HG03571 (cell line): ENCODE results near the gene EPHA4.

ENCODE experiments used
- ATAC-seq: cut with Tn5 transposase; IDR thresholded peaks from one replicate; pipeline ENCODE4 v1.9.1; 2021; ENCODE audit not compliant: unreplicated experiment

The EPHA4 gene

DNA sequence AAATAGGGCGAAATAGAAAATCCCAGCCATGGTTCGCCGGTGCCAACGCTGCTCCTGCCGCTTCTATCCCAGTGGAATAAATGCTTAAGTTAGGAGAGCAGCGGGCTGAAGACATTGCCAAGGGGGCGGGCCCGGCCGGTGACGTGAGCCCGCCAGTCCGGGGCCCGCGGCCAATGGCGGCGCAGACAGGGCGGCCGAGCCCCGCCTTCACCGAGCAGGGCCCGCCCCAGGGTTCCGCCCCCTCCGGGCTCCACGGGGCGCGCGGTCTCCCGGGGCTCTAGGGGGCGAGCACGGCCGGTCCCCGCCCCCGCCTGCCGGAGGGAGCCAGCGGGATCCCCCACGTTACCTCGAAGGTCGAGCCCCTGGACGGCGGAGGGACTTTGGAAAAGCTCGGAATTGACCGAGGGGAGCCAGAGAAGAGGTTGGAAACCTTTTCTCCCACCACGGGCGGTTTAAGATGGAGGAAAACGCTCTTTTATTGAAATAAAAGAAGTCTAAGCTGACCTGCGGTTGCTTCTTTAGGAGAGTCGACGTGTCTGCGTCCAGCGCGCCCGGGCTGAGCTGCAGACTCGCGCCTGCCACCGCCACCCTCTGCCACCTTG lies at the start of gene EPHA4:
Gene EPHA4 (minus strand): TSS at position 86 of the 602 bp plus-strand sequence. CDS start 56 bp downstream, at position 30.
- peak; percentile 92 for ATAC-seq

DNA sequence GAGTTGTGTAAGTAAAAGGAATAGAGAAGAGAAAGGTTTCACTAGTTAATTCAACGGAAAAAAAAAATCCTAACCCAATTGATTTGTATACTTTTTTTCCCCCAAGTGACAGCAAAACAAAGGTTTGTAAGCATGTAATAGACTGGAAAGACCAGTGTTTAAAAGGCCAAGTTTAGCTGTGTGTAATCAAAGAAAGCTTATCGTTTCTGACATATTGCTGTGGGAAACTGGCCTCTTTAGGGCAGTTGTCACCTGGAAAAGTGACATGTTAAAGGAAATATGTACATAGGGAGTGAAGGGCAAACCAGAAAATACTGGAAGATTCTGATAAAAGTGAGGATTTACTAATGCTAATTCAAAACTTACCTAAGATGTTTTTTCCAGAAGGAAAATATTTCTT lies 45.9 kb upstream of the EPHA4 start:
- no peak for ATAC-seq

DNA sequence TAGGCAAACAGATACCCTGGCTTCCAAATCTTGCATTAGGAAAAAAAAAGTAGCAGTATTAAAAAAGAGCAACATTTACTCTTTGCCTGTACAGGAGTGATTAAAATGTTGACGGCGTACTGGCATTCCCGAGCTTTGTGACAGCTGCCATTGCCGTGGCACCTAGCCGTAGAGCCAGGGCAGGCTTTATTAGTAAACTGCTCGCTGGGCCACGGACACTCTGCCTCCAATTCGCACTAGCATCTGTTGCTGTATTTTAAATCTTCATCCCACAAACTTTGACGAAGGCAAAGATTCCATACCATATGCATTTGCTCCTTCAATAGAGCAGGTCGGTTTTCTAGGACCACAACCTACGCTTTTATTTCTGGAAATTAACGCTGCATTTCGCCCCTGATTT lies 44.5 kb upstream of the EPHA4 start:
- ATAC-seq = no peak

DNA sequence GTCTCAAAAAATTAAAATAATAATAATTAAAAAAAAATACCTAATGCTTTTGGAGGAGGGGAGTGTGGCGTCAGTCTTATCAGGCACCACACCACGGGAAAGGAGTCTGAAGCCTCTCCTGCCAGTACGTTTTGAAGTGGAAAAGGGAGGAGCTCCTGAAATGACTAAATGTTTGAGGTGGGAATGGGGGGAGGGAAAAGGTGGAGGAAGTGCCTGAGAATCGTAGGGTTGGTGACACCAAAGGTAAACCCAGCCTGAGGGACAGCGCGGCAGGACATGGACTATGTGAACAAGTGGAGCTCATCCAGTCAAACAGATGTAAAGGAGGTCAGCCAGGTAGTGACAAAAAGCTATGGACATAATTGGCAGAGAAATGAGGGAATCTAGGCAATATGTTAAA lies 42.2 kb upstream of the EPHA4 start:
- no peak for ATAC-seq

DNA sequence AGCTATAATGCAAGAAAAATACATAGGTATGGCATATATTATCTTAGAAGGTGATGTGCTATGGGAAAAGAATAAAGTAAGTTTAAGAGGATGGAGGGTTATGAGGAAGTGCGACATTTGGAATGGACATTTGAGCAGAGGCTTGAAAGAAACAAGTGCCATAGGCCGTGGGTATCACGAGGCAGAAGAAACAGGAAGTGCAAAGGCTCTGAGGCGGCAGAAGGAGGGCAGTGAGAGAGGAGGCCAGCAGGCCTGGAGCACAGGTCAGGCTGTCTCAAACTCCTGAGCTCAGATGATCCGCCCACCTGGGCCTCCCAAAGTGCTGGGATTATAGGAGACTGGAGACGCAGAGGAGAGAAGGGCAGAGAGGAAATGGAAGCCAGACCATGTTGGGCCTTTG lies 40.7 kb upstream of the EPHA4 start:
- ATAC-seq = no peak

DNA sequence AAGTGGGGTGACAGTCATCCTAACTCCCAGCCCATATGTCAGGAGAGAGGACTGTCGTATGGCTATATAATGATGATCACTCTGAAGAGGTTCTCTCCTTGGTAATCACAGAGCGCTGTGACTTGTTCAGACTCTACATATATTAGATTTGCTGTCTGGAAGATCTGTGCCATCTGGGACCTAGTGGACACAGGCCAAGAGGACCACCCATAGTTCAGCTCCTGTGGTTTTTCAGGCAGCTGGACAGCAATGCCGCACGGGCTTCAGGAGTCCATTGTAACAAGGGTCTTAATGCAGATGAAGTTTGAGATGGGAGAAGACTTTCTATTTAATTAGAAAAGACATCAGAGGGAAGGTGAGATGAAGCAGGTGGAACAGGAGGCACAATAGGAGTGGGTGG lies 40.1 kb upstream of the EPHA4 start:
- no peak for ATAC-seq

DNA sequence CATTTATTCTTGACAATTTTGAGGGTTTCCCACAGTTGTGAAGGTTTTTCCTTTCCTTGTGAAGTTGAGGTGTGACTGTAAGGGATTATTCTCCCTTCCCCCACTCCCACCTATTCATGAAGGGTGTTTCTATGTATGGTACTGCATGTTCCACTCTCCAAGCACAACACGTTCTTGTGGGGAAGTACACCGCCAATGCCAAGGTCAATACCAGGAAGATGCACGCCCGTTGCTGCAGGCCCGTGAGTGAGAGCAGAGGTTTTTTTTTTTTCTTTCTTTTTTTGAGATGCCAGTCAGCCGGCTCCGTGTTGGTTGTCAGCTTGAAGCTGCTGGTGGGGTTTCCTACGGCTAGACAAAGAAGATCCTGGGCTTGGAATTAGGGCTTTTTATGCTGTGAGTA lies 38.6 kb upstream of the EPHA4 start:
- no peak for ATAC-seq

DNA sequence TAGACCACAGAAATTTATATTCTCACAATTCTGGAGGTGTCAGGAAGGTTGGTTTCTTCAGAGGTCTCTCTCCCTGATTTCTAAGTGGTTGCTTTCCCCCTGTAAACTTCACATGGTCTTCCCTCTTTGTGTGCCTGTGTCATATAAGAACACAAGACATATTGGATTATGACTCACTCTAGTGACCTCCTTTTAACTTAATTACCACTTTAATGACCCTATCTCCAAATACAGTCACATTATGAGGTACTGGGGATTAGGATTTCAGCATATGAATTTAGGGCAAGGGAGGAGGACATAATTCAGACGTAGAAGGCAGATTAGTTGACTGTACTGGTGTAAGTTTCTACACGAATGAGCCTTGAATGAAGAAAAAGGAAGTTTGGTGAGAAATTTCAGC lies 38.2 kb upstream of the EPHA4 start:
- no peak for ATAC-seq

DNA sequence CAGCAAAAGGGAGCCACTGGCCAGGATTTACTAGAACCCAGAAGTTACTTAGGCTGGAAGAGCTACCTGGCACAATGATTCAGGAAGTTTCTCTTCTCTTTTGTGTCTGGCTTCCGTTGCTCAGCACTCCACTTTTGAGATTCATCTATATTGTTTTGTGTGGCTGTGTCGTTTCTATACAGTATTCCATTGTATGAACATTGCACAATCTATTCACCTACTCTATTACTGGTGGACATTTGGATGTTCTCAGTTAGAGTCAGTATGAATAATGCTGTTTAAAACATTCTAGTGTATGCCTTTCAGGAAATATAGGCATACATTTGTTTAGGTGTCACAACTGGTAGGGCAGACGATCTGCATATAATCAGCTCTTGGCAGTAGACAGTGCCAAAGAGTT lies 36.3 kb upstream of the EPHA4 start:
- ATAC-seq = no peak

DNA sequence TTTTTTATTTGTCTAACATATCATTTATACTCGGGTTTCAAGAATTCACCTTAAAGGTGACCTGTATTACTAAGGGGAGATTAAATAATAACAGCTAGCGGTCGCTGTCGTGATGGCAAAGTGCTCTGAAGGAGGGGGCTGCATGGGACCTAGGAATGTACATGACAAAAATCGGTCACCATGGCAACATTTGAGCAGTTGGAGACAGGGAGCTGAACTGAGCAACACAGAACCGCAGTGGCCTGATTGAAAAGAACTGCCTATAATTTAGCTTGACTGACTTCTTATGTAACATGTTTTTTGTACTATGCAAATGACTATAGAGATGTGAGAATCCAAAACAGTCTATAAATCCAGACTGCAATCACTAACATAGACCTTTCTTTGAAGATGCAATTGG lies 34.3 kb upstream of the EPHA4 start:
- ATAC-seq = no peak

DNA sequence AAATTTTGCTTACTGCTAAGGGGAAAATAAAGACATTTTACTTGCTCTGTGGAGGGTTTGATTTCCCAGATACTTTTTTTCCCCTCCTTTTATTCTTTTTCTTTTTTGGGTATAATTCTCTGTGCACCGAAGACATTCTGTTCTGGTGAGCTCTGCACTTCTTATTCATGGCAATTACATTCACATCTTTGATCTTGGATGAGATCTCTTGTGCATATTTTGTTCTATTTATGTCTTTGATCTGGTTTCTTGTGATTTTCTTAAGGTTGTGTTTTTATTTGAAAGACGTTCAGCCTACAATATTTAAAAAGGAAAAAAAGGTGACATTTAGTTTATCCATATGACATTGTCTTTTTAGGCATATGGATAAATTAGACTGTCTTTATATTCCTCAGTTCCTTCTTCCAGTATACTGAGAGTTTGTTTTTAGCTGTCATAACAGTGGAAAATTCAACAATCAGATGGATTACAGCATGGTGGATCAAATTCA lies 33.7 kb upstream of the EPHA4 start:
- ATAC-seq = no peak

DNA sequence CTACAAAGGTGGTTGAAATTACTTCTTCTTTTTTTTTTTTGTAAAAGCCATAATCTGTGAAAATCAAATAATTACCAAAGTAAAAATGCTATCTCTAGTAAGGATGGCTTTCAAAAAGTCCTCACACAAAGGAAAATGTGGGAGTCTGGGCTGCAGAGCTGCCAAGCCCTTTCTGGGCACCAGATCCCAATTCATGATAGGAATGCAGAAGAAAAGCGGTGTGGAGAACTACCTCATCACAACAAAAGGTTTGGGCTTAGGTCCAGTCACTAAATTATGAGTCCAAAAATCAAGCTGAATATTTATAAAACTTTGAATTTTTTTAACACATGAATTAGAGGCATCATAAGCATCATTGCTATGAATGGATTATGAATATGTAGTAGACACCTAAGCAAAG lies 30.8 kb upstream of the EPHA4 start:
- no peak for ATAC-seq

DNA sequence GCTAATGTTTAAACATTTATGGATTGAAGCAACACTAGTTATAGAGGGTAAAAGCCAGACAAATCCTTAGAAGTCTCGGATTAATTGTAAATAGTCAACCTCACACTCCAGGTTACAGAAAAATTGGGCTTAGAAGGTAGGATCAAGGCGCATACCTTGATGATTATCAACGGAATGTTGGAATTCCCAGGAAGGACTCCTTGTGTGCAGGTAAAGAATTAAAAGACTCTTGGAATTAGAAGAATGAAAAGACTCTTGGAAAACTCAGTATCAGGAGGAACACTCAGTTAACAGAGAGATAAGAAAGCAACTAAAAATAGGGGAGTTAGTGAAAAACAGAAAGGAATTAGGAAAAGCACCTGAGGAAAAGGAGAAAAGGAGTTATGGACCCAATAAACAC lies 29.3 kb upstream of the EPHA4 start:
- ATAC-seq = no peak

DNA sequence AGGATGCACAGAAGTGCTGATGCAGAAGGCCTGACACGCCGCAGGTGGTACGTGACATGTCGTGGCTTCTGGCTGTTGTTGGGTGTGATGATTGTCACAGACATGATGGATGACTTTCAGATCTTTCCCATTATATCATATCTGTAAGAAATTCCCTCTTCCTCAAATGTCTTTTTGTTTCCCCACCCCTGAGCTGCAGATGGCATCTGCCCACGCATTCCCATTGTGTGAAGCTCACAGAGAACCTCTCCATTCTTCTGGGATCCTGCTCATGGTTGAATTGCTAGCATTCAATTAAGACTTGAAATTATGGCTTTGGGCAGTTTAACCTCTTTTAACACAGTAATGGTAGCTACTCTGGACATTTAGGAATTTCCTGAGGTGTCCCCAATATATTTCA lies 28.3 kb upstream of the EPHA4 start:
- no peak for ATAC-seq

DNA sequence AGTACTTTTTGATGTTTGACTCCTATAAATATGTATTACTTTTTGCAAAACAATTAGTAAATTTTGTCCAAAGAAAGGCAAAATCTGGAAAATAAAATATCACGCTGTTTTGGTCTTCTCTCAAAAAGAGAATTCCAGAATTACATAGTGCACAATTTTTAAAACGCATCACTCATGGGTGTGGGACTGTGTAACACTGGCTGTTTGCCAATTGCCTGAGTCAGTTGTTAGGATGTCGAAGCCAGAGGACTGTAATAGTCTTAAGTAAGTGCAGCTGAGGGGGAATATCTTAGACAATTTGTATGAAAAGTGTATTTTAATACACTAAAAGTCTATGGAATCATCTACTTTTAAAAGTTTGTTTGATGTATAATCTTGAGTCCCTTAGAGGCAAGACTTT lies 24.1 kb upstream of the EPHA4 start:
- no peak for ATAC-seq

DNA sequence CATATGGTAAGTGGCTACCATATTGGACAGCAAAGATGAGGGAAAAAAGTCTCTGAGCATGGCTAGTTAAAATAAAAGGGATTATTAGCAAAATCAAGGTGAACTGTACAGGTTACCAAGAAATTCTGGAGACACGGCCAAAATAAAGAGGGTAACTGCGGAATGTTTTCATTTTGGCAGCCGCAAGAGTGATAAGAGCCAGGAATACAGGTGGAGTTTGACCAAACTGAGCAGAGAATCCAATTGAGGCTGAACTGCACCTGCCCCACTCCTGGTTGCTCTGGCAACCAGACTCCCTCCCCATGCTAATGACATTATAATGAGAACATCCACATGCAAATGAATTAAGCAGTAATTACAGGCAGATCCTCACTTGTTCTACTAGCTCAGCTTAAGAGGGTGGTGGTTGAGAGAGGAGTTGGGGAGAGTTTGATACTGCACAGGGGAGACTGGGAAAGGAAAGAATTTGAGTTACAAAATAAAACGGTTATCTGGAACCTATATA lies 18.8 kb upstream of the EPHA4 start:
- no peak for ATAC-seq

DNA sequence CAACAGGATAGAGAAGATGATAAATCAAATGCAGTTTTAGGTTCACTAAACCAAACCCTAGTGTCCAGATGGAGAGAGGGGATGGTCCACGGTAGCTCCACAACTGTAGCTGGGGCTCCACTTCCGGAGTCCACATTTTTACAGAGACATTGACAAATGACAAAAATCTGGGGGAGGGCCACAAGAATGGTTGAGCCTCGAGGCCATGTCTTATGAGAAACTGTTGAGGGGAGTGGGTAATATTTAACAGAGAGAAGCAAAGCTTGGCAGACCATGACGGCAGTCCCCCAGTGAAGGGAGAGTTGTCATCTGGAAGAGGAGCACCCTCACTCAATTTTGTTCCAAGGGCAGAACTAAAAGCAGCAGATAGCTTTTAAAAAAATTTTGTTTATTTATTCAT lies 17.6 kb upstream of the EPHA4 start:
- ATAC-seq = no peak

DNA sequence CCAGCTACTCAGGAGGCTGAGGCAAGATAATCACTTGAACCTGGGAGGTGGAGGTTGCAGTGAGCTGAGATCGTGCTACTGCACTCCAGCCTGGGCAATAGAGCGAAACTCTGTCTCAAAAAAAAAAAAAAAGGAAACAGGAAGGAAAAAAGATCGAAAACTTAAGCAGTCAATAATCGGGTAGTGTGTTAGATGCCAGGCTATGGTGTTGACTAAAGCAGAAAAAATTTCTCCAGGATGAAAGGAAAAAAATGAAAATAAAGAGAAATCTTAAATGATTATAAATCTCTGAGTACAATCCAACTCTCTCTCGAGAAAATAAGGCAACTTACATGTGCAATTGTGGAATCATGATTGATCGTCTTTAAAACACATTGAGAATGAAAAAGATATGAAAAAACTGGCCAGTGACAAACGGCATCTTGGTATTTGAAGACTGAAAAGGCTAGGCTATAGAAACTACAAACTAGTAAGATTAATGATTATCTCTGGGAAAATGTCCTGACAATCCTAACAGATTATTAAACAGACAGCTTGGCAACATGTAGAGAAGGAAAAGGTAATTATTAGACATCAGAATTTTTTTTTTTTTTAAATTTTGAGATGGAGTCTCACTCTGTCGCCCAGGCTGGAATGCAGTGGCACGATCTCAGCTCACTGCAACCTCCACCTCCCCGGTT lies 16.3 kb upstream of the EPHA4 start:
- ATAC-seq = no peak

DNA sequence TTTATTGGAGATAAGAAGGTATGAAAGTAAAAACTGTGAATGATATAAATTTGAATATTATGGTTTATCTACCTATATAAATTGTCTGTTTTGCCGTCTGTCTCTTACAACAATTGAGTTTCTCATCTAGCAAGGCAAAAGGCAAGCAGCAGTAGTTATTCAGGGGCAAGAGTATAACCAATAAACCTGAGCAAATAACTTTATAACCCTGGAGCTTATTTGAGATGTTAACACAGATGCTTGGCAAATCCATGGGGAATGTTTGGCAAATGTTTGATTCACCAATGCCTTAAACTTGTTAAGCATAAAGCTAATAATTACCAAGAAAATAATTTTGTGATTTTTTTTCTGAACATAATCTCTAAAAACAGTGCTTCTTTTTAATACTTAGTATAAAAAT lies 9.9 kb upstream of the EPHA4 start:
- ATAC-seq = no peak

DNA sequence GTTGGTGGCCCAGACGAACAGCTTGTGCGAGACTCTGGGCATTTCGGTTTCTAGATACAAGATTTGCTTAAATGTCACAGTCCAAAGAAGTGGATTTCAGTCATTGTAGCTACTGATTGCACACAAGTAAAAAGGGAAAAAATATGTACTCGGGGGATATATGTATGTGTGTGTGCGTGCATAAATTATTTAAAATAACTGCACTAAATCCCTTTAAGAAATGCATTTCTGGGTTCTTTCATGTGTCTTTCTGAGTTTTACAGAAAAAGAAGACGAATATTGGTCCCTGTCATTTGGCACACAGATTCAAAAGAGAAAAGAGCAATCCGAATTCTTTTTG lies 2.1 kb upstream of the EPHA4 start:
- ATAC-seq = no peak

DNA sequence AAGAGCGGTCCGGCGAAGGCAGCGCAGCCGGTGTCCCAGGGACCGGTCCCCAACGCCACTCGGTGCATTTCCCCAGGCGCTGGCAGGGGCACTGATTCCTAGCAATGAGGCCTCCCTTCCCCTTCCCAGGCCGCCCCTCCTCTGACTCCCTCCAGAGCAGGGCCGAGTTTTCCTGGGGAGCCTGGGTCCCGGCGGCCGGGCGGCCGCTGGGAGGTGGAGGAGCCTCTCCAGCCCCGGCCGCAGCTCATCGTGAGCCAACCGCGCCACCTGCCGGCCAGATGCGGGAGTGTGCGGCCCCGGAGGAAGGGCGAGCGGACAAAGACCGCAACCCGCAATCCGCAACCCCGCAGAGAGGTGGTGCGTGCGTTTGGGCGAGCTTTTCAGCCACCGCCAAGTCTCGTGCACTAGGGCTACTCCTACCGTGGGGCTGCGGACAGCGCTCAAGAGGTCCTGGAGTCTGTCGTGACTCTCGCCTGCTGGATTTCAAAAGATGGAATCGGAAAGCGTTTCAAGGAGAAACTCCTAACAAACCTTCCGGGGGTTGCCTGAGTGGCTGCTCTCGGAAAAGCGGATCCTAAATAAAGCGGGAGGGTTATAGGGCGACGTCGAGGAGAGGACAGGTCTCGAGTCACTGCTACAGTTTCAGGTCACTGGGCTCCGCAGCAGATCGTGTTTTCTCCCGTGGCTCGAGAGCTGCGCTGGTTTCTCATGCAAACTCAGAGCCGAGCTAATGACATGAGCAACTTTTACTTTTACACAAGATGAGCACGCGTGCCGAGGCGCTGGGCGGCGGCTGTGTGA lies 1.5 kb upstream of the EPHA4 start:
- peak; percentile 66 for ATAC-seq

DNA sequence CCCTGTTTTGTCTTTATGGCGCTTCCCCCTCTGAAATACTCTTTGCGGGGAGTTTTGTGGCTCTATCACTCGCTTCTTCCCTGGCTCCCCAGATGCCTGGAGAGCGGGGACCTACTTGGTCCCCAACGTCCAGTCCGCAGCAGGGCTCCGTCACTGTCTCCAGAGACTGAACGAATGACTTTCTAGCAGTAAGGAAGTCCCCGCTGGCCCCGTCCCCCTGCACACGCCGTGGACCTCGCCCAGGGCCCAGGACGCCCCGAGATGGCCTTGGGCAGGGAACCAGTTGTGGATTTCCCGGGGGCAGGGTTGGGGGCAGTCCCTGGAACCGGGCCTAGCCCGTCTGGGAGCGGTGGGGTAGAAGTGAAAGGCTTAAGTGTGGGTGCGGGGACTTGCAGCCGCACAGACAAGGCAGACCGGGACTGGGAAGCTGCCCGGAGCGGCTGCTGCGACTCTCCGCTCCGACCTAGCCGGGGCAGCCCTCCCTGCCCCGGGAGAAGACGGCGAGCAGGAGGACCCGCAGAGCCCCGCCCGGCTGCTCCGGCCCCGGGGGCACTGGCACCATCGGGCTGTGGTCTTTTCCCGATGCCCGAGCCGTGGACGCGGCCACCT lies 821 bp upstream of the EPHA4 start:
- ATAC-seq = peak; percentile 30
